Sigmoid colon (tissue), 4 donors: Measurements from ENCODE around the gene ZNF443.

Source experiments
- CTCF ChIP-seq, 4 experiments: fragments of 450-650 bp in 3 of 4; fragments of 200-600 bp in 1 of 4; IDR thresholded peaks; one replicate each; pipeline ENCODE4 v1.5.1; 2016 to 2019; ENCODE audit warnings: antibody characterized with exemption in 4 of 4, mild to moderate bottlenecking in 3 of 4, moderate library complexity in 2 of 4
- POLR2A ChIP-seq, 2 donors: fragments of 450-650 bp; IDR thresholded peaks; one replicate each; pipeline ENCODE4 v1.6.1; 2016; ENCODE audit warnings: antibody characterized with exemption in 2 of 2, mild to moderate bottlenecking in 2 of 2, moderate library complexity in 2 of 2
- POLR2AphosphoS5 ChIP-seq, 4 donors: sonication (generic); formaldehyde crosslinking; IDR thresholded peaks; one replicate each; pipeline ENCODE4 v1.6.1; 2017; ENCODE audit warnings: antibody characterized with exemption in 4 of 4

GRCh38 chr19:12448808-12449207 is 8.0 kb upstream of the ZNF443 start:
- no peak for TF ChIP-seq CTCF (IDR thresholded peaks at IDR 0.05)
- no peak for TF ChIP-seq POLR2A (IDR thresholded peaks at IDR 0.05)
- TF ChIP-seq POLR2AphosphoS5 (IDR thresholded peaks at IDR 0.05) = no peak
